GM11168 (cell line): ENCODE data around the gene MRPL52.

ENCODE experiments used
- in situ Hi-C: fragments of 300-500 bp; cut with MboI; formaldehyde crosslinking; loops from one replicate; pipeline ENCODE4 v1.12.0; 2022; ENCODE audit warnings: low sequenced_read_pairs; ENCODE audit not compliant: unreplicated experiment

The MRPL52 gene

GRCh38 chr14:22875003-22875747, 45.5 kb downstream of the MRPL52 start:
- in situ Hi-C loops: no loop called here

- in situ Hi-C loops: no loop called here
Observed at GRCh38 chr14:22875748-22876319, 46.1 kb downstream of the MRPL52 start.

DNA sequence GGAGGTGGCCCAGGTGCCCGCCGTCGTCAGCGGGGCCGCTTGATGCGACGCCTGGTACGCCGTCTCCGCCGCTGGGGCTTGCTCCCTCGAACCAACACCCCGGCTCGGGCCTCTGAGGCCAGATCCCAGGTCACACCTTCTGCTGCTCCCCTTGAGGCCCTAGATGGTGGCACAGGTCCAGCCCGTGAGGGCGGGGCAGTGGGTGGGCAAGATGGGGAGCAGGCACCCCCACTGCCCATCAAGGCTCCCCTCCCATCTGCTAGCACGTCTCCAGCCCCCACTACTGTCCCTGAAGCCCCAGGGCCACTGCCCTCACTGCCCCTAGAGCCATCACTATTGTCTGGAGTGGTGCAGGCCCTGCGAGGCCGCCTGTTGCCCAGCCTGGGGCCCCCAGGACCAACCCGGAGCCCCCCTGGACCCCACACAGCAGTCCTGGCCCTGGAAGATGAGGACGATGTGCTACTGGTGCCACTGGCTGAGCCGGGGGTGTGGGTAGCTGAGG, 47.4 kb downstream of the MRPL52 start:
- in situ Hi-C loops: no loop called here

DNA sequence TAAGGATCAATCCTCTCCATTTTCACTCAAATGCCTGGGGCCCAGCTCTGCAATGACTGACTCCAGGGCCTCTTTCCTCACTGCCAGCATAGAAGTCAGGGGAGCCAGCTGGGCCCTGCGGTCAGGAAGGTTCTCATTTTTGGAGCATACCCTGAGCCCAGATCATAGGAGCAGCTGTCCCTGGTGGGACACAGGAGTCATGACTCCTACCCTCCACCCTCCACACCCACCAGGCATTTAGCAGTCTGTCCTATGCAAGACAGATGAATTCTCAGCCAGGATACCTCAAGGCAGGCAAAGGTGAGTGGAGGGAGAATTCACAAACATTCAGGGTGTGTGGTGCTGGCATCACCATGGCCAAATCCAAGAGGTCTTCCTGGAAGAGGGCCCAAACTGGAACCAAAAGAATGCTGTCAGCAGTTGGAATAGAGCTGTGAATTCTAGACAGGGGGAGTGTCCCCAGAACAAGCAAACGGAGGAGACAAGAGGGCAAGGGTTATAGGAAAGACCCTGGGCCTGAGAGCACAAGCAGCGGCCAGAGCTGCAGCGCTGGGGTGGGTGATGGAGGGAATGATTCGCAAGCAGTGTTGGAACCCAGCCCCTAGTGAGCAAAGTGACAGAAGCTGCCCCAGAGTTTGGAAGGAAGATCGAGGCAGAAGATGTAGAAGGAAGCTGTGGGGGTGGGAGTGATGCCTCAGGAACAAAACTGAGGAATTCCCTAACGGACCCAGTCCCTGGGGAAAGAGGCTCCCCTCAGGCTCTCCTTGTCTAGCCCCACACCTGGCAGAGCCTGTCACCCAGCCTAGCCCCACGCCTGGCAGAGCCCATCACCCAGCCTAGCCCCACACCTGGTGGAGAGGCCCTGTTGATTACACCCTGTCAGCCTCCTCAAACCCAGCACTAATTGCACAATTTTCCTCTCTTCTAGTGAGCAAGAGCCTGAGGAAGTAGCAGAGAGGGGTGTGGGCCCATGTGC, 48.9 kb downstream of the MRPL52 start:
- in situ Hi-C loops: no loop called here

GRCh38 chr14:22882064-22882463, 52.4 kb downstream of the MRPL52 start:
- in situ Hi-C loops: no loop called here

DNA sequence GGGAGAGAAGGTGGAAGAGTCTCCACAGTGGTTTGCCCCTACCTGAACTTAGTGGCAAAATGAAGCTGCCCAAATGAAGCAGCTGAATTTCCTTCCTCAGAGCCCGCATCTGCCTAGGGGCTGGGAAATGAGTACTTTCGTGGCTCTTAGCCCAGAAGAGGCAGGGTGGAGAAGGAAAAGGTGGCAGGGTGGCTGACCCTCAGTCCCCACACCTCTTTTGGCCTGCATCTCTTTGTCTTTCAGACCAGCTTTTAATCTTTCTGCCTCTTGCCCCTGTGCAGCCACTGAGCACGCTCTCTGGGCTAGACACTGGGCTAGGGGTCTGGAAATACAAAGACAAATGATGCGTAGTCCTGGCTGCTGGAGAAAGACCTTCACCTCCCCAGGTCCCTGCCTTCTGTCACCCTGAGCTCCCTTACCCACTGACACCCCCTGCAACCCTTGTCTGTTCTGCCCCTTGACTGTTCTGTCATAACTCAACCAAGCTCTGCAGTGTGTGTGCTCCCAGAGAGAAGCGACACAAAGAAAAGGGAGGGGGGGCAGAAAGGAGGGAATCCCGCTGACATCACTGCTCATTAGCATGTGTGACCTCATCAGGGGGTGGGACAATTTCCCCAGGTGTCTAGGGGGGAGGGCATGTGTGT, 53.0 kb downstream of the MRPL52 start:
- in situ Hi-C loops: no loop called here

DNA sequence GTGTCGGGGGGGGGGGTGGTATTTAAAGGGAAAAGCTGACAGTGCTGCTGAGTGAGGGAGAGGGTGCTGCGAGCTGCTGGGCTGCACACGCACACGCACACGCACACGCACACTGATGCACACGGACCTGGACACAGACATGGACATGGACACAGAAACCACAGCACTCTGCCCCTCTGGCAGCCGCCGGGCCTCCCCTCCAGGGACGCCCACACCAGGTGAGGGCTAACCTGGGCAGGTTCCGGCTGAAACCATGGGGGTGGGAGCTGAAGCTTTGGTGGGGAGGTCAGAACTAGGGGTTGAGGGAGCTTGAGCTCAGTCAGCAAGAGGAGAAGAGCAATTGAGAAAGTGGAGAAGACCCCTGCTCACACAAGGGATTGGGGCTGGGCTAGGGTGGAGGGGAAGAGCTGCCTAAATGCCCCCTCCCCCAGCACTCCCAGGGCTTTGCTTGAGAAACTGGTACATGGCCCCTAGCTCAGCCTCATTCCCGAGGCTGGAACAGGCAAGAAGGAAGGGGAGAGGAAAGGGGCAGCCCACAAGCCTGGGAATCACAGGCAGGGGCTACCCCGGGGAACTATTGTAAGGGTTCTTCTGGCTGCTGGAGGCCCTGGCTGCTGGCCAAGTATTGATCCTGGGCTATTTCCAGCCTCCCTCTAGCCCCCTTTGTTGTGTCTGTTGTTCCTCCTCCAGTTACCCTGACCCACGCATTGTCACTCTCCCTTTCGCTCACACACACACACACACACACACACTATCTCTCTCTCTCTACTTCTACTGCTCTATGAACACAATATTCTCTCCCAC, 53.7 kb downstream of the MRPL52 start, which contains the start of gene REM2:
Gene REM2, plus strand, starts transcription at position 50 of the 804 bp plus-strand sequence. Its CDS starts 66 bp downstream, at position 116.
- in situ Hi-C loops: no loop called here

DNA sequence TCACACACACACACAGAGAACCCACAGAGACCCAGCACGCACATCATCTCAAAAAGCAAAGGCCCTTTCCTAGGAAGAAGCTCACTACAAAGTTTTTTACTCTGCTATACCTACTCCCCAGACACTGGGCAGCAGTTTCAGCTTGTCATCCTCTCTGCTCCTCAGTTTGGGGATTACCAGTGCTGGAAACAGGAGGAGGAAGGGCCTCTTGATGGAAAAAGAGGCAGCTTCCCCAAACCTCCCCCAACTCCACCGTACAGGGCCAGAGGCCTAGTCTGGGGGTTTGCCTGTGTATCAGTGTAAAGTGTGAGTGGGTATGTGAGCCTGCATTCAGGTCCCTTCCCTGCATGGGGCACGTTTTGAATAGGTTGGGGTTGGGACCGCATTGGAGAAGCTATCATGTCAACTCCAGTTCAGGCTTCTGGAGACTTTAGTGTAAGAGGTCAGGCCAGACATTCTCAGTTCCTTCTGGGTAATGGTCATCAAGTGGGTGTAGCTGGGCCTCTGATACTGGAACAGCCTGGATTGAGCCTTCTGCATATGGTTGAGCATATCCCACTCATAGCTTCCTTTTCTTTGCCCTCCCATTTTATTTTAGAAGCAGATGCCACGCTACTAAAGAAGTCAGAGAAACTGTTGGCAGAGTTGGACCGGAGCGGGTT, 54.5 kb downstream of the MRPL52 start:
- in situ Hi-C loops: no loop called here
